HG02870 (cell line): Measurements from ENCODE around the gene KRT6C.

ENCODE experiments used
- ATAC-seq: cut with Tn5 transposase; IDR thresholded peaks from one replicate; pipeline ENCODE4 v1.9.1; 2021; ENCODE audit warnings: mild to moderate bottlenecking, moderate library complexity; ENCODE audit not compliant: unreplicated experiment

KRT6C gene

DNA sequence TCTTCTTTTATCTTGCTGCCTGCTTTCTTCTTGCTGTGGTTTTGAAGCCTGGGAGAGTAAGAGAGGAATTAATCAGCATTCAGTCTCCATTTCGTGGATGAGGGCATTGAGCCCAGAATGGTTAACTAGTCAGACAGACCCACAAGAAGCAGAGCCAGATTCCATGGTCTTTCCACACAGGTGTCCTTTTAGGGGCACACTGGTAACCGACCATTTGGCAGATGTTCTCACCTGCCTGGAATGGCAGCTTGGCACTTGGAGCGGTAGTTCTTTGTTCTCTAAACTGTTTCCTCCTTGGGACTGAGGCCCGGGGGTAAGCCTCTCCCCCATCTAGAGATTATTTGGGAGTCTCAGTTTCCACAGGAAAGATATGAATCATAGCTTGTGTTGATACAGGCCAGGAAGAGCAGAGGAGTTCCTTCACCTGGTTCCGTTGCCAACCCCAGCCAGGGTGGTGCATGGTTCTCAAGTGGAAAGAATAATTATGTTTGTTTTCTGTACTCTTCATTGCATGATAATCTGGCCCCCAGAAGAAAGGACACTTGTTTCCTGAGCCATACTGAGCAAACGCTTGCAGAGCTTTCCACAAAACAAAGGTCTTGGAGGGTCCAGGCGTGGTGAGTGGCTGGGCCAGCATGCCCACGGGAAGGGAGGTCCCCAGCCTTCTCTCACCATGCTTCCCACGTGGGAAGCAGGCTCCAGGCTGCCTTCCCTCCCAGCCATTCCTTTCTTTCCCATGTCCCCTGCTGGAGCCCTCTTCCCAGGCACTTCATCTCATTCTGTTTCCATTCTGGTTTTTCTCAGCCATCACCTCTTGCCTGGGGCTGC, 37.4 kb downstream of the KRT6C start:
- no peak for ATAC-seq

DNA sequence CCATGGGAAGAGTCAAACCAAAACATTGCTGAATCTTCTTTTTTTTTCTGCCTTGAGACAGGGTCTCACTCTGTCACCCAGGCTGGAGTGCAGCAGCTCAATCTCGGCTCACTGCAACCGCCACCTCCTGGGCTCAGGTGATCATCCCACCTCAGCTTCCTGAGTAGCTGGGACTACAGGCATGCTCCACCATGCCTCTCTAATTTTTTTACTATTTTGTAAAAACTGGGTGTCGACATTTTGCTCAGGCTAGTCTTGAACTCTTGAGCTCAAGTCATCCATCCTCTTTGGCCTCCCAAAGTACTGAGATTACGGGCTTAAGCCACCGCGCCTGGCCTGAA, 38.0 kb downstream of the KRT6C start:
- no peak for ATAC-seq

DNA sequence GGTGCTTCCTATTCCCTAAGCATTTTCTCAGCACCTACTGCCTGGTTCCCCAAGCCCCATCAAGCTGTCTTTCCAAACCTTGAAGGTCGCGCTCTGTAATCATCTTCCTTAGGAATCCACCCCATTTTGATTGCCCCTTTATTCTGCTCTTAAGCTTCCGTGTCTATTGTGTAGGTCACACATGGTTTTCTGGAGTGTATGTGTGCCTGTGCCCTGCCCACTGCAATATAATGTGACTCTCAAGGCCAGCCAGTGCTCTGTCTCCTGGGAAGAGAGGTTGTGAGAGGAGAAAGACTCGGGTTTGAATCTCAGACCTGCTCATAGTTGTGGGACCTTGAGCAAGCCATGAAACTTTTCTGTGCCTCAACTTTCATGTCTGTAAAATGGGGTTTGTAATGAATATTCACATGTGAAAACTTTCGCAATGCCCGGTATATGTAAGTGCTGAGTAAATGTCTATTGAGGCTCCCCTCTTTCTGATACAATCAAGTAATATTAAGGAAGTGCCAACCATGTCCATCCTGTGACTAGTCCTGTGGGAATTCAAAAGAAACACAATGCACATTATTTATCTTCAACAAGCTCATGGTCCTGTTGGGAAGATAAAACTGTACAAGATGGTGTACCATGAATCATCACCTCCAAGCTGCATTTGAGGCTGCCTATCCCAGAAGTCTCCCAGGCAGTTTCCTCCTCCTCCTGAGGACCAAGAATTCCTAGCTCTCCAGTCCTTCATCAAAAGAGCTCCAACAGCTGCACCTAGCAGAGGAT, 38.7 kb downstream of the KRT6C start:
- no peak for ATAC-seq

DNA sequence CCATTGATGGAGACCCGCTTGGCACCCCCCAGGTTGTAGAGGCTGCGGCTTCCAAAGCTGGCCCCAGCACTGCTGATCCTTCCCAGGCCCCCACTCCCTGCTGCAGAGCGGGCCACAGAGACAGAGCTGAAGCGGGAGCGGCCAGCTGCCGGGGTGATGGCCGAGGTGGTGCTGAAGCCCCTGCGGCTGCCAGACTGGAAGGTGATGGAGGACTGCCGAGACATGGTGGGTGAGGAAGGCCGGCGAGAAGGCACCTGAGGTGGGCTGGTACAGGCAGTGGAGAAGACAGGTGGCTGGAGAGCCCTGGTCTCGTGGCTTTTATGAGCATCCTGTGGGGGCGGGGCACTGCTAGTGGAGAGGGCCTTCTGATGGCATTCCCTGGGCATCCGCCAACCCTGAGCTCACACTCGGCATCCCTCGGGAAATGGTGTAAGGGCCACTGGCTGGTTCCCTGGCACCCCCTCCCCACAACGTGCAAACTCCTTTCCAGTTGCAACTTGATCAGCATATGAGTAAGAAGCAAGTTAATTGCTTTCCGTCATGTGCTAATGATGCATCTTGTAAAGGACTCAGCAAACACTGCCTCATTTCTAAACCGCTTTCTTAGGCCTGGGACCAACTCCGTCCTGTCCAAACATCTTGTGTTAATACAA, 39.4 kb downstream of the KRT6C start, which contains the start of gene KRT75:
Gene KRT75, minus strand, starts transcription at position 291 of the 653 bp plus-strand sequence. Its CDS starts 67 bp downstream, at position 224.
- ATAC-seq: no peak

DNA sequence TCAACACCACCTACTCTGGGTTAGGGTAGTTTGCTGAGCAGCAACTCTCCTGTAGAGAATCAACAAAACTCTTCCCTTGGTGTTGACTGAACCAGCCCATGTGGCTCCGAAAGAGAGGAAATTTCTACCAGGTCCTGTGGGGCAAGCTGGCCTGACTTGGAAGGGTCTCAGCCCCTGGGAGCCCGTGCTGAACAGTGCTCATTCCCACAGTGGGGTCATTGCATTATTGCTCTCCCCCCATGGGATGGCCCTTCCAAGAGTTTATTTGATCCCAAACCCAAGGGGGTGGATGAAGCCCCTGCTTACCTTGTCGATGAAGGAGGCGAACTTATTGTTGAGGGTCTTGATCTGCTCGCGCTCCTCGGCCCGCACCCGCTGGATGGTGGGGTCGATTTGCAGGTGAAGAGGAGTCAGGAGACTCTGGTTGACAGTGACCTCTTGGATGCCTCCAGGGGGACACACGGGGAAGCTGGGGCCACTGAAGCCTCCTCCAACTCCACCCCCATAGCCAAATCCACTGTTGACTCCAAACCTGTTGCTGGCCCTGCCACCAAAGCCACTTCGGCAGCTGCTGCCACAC, 40.0 kb downstream of the KRT6C start:
- ATAC-seq: no peak

DNA sequence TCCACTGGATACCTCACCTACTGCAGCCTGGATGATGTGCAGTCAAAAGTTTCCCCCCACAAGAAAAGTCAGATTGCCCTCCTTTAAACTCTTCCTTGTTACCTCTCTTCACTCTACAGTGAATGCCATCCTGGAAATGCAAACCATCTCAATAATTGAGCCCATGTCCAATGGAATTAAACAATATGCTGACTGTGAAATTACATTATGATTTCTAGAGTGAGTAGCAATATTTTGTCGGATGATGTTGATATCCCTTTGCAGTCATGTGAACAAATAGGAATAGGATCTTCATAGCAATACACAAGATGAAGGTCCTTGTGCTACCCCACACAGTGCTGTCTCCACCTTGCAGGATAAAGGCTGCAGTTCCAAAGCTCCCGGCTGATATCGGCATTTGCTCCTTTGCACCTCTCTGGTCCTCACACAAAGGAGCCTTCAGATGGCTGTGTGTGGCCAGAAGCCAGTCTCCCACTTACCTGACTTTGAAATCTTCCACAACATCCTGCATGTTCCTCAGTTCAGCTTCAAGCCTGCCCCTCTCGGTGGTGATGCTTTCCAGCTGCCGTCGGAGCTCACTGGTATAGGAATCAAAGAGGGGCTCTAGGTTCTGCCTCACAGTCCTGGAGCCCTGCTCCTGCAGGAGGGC, 40.9 kb downstream of the KRT6C start:
- ATAC-seq: no peak

DNA sequence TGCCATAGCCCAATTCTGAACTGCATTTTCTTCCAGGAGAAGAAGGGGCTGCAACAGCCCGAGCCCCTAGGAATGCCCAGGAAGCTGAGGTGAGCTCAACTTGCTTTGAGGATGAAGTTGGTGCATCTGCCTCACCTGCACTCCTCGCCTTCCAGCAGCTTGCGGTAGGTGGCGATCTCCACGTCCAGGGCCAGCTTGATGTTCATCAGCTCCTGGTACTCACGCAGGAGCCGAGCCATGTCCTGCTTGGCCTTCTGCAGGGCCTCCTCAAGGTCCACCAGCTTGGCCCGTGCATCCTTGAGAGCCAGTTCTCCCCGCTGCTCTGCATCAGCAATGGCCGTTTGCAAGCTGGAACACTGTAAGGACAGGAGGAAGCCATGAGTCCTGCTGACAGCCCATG, 45.5 kb downstream of the KRT6C start:
- ATAC-seq: no peak

DNA sequence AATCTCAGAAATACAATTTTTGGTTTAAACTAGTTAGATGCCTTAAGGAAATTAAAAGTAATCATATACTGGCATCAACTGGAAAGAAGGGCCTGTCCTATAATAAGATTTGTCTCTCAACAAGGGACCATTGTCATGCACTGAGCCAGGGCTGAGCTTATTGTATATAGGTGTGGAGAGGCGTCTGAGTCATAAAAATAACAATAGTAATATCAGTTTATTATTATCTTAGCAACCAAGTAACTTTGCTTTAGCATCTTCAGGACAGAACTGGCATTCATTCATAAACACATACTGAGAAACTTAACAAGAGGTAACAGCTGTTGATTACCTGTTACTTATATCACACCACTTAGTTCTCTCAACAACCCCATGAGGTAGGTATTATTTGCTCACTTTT, 46.5 kb downstream of the KRT6C start:
- ATAC-seq: no peak

DNA sequence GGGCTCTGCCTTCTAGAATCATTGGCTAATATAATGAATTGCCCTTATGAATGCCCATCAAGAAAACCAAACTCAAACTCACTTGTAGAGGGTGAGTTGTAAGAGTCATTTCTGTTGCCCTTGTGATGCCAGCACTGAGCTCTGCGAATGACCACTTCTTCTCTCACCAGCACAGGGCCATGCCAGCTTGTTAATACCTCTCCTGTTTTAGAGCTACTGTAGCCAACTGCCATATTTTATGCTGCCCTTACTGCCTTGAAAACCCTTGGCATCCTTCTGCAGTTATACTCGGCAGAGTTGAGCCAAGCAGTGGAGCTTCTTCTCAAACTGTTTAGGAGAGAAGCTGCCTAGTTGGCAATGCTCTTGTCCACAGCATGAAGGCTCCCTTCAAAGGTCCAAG, 47.6 kb downstream of the KRT6C start:
- no peak for ATAC-seq

DNA sequence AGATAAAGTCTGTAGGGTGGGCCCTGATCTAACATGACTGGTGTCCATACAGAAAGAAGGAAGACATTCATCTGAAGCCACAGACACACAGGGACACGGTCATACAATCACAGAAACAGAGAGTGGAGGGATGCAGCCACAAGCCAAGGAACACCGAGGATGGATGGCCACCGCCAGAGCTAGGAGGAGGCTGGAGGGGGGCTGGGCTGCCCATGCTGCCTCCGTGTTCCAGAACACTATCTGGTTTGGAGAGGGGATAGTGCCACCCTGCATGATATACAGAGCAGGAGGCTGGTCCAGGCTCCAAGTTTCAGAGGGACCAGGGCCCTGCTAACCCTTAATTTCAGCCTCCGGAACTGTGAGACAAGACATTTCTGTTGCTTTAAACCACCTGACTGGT, 48.1 kb downstream of the KRT6C start:
- ATAC-seq: no peak

DNA sequence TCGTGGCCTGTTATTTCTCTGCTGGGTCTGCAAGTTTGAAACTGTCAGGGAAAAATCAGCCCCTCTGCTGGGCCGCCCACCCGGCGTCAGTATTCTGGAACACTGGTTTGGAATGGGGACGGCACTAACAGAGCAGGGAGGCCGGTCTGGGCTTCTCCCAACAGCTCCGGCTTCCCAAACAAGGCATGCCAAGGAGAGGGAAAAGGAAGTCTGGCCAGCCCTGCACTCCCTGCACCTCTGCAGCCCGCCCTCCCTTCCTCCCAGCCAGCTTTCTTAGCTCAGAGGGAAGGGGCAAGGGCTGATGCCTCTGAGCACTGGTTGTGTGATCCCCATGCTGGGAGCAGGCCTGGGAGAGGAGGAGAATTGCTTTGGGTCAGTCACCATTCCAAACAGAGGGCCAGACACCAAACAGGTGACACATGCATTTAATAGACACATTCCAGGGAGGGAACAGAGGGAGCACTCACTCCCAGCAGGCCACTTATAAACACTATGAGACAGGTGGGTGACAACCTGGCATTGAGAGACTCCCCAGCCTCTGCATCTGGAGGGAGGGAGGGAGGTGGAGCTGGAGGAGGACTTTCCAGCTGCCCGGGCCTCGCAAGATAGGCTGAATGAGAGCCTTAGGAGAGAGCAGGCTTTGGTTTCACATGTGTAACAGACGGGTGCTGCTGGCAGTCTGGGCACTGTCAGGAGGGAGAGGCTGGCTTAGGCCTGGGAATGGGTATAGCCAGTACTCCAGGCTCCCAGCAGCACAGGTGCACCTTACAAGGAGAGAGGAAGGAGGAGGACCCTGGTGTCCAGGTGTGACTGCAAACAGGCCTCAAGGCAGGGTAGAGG, 49.7 kb downstream of the KRT6C start:
- ATAC-seq: no peak

DNA sequence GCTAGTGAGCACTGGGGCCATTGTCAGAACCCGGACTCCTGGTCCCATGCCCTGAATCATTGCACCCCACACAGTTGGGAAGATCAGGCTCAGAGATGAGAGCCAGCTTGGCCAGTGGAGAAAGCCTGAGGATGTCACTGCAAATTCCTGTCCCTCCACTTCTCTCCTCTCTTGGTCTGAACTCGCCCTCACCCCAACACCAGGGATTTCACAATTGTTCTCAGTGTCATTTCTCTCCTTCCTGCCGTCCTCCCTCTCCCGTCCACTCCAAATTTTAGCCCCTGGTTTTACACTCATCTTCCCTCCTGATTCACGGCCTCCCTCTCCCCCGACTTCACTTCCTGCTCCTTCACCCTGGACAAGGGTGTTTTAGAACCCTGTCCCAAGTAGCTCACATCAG, 50.6 kb downstream of the KRT6C start:
- ATAC-seq: no peak

DNA sequence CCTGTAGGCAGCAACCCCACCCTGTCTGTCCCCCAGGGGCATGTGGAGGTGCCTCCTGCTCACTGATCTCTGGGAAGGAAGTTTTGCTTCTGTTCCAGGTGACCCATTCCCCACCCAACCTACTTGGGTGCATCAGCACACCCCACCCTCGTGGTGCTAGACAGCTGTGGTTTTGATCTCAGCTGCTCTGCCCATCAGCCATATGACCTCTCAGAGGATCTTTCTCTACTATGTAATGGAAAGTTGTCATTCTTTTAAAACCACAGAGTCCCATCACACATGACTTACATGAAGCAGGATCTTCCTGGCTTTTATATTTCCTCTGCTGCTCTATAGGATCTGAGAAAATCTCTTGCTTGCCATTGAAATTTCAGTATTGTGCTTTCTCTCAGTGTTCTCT, 53.9 kb downstream of the KRT6C start:
- no peak for ATAC-seq

DNA sequence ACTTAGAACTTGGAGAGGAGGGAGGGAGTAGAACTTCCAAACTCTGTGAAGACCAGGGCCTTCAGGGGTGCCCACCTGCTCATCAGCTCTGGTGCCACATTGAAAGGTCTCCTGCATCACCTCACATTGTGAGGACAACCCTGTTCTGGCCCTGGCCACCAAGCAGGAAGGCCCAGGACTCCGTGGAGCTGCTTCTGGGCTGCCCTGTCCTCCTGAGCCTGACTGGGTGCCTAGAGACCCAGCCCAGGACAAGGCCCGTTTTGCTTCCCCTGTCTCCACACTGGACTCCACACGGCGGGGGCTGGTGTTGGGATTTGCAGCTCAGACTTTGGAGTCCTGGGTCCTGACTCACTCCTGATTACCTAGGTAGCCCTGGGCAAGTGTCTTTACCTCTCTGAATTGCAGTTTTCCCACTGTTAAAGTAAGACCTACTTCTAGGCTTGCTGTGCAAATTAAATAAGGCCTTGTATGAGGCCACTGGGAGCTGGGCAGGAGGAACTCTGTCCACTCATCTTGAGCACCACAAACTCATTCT, 55.0 kb downstream of the KRT6C start:
- no peak for ATAC-seq
